Lung (tissue), 12 donors: Measurements from ENCODE around the gene TIMM10. TPM values are rescaled to one million over a fixed set of nuclear protein-coding genes. Genes with fewer than 3 reads are reported as not detected.

Source experiments
- ATAC-seq: fragments of 200-7000 bp; cut with Tn5 transposase; one replicate; pipeline ENCODE4 v1.9.1; 2020; ENCODE audit warnings: moderate number of reproducible peaks; ENCODE audit not compliant: insufficient read depth, low FRiP score
- DNase-seq, 3 donors: peaks; one replicate each; pipeline ENCODE4 v3.0.0-alpha.2; 2013 to 2017
- H3K27ac ChIP-seq, 2 donors: one replicate each; pipeline ENCODE4 v1.5.1; 2013; ENCODE audit warnings: mild to moderate bottlenecking in 2 of 2, moderate library complexity in 2 of 2, control low read depth in 1 of 2, inconsistent platforms in 1 of 2, low read depth in 1 of 2, low read length in 1 of 2
- H3K27me3 ChIP-seq, 3 donors: one replicate each; pipeline ENCODE4 v1.5.1; 2013; ENCODE audit warnings: low read length in 2 of 3; ENCODE audit not compliant: control insufficient read depth in 3 of 3, insufficient read depth in 3 of 3
- H3K36me3 ChIP-seq, 4 donors: one replicate each; pipeline ENCODE4 v1.5.1; 2013; ENCODE audit warnings: low read length in 4 of 4, mild to moderate bottlenecking in 1 of 4, moderate library complexity in 1 of 4; ENCODE audit not compliant: control insufficient read depth in 4 of 4, insufficient read depth in 4 of 4
- H3K4me1 ChIP-seq, 5 donors: one replicate each; pipeline ENCODE4 v1.5.1; 2013; ENCODE audit warnings: low read length in 5 of 5, mild to moderate bottlenecking in 2 of 5, moderate library complexity in 1 of 5; ENCODE audit not compliant: control insufficient read depth in 5 of 5, insufficient read depth in 5 of 5
- H3K4me3 ChIP-seq: one replicate; pipeline ENCODE4 v1.5.1; 2013; ENCODE audit warnings: mild to moderate bottlenecking, control low read depth, moderate library complexity
- H3K9ac ChIP-seq, 2 donors: one replicate each; pipeline ENCODE4 v1.5.1; 2013; ENCODE audit warnings: low read length in 2 of 2, control low read depth in 1 of 2; ENCODE audit not compliant: insufficient read depth in 1 of 2
- H3K9me3 ChIP-seq, 4 donors: one replicate each; pipeline ENCODE4 v1.5.1; 2013; ENCODE audit warnings: low read length in 3 of 4, mild to moderate bottlenecking in 1 of 4, moderate library complexity in 1 of 4; ENCODE audit not compliant: control insufficient read depth in 4 of 4, insufficient read depth in 3 of 4
- CTCF ChIP-seq: IDR thresholded peaks from 2 replicates; pipeline ENCODE4 v1.5.1; 2012; ENCODE audit warnings: mild to moderate bottlenecking; ENCODE audit errors: control extremely low read depth, extremely low read depth
- WGBS, 2 donors: extraction: QIAGEN DNeasy Blood & Tissue Kit; methylation state at CpG; one replicate each; pipeline ENCODE4 v1.1.7; 2013; 5-methylcytosine and 5-hydroxymethylcytosine counted together
- polyA plus RNA-seq, 2 donors: library from polyadenylated mRNA; stranded (reverse); fragments of 200-250 nt; gene quantifications; one replicate each; pipeline ENCODE4 v1.2.1, GENCODE V29; 2013
- total RNA-seq, 2 donors: library from RNA; depleted of rRNA in 1 of 2; stranded (reverse); fragments of >200 nt in 1 of 2; gene quantifications; one replicate each; pipeline ENCODE4 v1.2.1, GENCODE V29; 2014 to 2021
- donor health status: control.
- donor health status: control.
- donor health status: Bipolar disorder and iron deficiency.
- donor health status: healthy.
- donor health status: DM: yes; HTN: yes; CAD: no.

The TIMM10 gene
- total and polyA plus RNA-seq, 4 donors, result 10.4 to 64.7 (median 45.8) TPM

GRCh38 chr11:57546451-57546850 lies 15.9 kb upstream of the TIMM10 start:
- ATAC-seq (no peak), DNase-seq (no peak)
- 96 to 97% methylated on average over 7 of the region's 7 CpGs for WGBS, 2 donors
- no peak overlapping the region for H3K9ac ChIP-seq
- H3K36me3 ChIP-seq, result peaks cover 0 to 28% (median 13%) of the 10 kb centered on the region in 4 donors
- no peak for TF ChIP-seq CTCF
- no peak overlapping the region for H3K27ac ChIP-seq
- no peaks in the 10 kb centered on the region for H3K9me3 ChIP-seq
- no peak overlapping the region for H3K4me3 ChIP-seq
- H3K4me1 ChIP-seq, result no peaks in the 10 kb centered on the region
- H3K27me3 ChIP-seq, result no peaks in the 10 kb centered on the region

- H3K9me3 ChIP-seq, result no peaks in the 10 kb centered on the region
- H3K36me3 ChIP-seq, result peaks cover 0 to 25% (median 12%) of the 10 kb centered on the region in 4 donors
- no peak for TF ChIP-seq CTCF
- DNase-seq, result no peak
- no peaks in the 10 kb centered on the region for H3K4me1 ChIP-seq
- 94% methylated on average over 12 to 13 of the region's 13 CpGs for WGBS, 2 donors
- no peak overlapping the region for H3K4me3 ChIP-seq
- no peak overlapping the region for H3K9ac ChIP-seq
- no peak overlapping the region for H3K27ac ChIP-seq
- no peaks in the 10 kb centered on the region for H3K27me3 ChIP-seq
- ATAC-seq, result no peak
Measured at GRCh38 chr11:57545883-57546282, 15.3 kb upstream of the TIMM10 start.

GRCh38 chr11:57544566-57544965 lies 14.0 kb upstream of the TIMM10 start:
- Histone ChIP-seq H3K4me3 (no peak overlapping the region), H3K27me3 (no peaks in the 10 kb centered on the region), H3K4me1 (no peaks in the 10 kb centered on the region), H3K27ac (no peak overlapping the region), H3K9me3 (no peaks in the 10 kb centered on the region), H3K9ac (no peak overlapping the region), H3K36me3 (peaks cover 0 to 15% (median 4%) of the 10 kb centered on the region in 4 donors)
- WGBS, 2 donors, result 81 to 89% methylated on average over 6 of the region's 6 CpGs
- no peak for TF ChIP-seq CTCF
- ATAC-seq (no peak), DNase-seq (no peak)

GRCh38 chr11:57543593-57543992 lies 13.0 kb upstream of the TIMM10 start:
- ATAC-seq (no peak), DNase-seq (no peak)

More at GRCh38 chr11:57543593-57543992, 13.0 kb upstream of the TIMM10 start:
- Histone ChIP-seq H3K27me3 (no peaks in the 10 kb centered on the region), H3K27ac (no peak overlapping the region), H3K36me3 (peaks cover 0 to 14% (median 2%) of the 10 kb centered on the region in 4 donors), H3K4me3 (no peak overlapping the region), H3K9me3 (no peaks in the 10 kb centered on the region), H3K9ac (no peak overlapping the region), H3K4me1 (no peaks in the 10 kb centered on the region)
- no peak for TF ChIP-seq CTCF
- 62 to 81% methylated on average over 6 of the region's 6 CpGs for WGBS, 2 donors
